ENCODE results near the gene ARHGEF40.

Gene ARHGEF40

GRCh38 chr14:21070083-21070609, at the start of gene ARHGEF40:
ARHGEF40 (plus strand) TSS chr14:21070304; CDS start chr14:21070397, 93 bp downstream.
- Histone ChIP-seq H3K27me3 (ENCODE audit: low read depth) (peaks cover 10% of the 10 kb centered on the region), H3K4me1 (peaks cover 5% of the 10 kb centered on the region), H3K36me3 (replicated peaks) (no peaks in the 10 kb centered on the region; the same call in 1 of the 2 replicates), H3K9me3 (no peaks in the 10 kb centered on the region), H3K4me3 (peak within 1 kb of the TSS; percentile 53)
- peak; percentile 33 to 71 for DNase-seq (ENCODE audit: low spot score in 2 of 2)
- in situ Hi-C loops (cut with MboI; ENCODE audit: low sequenced_read_pairs): no loop called here

- DNase-seq (ENCODE audit: low spot score in 2 of 2): no peak
- Histone ChIP-seq H3K4me3 (no peak overlapping the region), H3K9me3 (no peaks in the 10 kb centered on the region), H3K4me1 (peaks cover 5% of the 10 kb centered on the region), H3K36me3 (replicated peaks) (no peaks in the 10 kb centered on the region; the same call in 1 of the 2 replicates), H3K27me3 (ENCODE audit: low read depth) (no peaks in the 10 kb centered on the region)
- in situ Hi-C loops (cut with MboI; ENCODE audit: low sequenced_read_pairs): loop anchor here (5.0 kb wide), 1 partner anchor 81 kb away; the partner anchor contains the start of gene TMEM253
These were observed 49.0 kb upstream of the ARHGEF40 start for GRCh38 chr14:21020977-21021545.

GRCh38 chr14:21022686-21023085, 47.4 kb upstream of the ARHGEF40 start:
- Histone ChIP-seq H3K4me1 (peaks cover 5% of the 10 kb centered on the region), H3K4me3 (no peak overlapping the region), H3K36me3 (replicated peaks) (no peaks in the 10 kb centered on the region; the same call in 1 of the 2 replicates), H3K27me3 (ENCODE audit: low read depth) (no peaks in the 10 kb centered on the region), H3K9me3 (no peaks in the 10 kb centered on the region)
- in situ Hi-C loops (cut with MboI; ENCODE audit: low sequenced_read_pairs): loop anchor here (5.0 kb wide), 1 partner anchor 80 kb away; the partner anchor contains the start of gene TMEM253
- DNase-seq (ENCODE audit: low spot score in 2 of 2): no peak

- H3K36me3 ChIP-seq (replicated peaks): no peaks in the 10 kb centered on the region; the same call in 1 of the 2 replicates
- no peaks in the 10 kb centered on the region for H3K27me3 ChIP-seq (ENCODE audit: low read depth)
- no peak for DNase-seq (ENCODE audit: low spot score in 2 of 2)
- peaks cover 5% of the 10 kb centered on the region for H3K4me1 ChIP-seq
- in situ Hi-C loops (cut with MboI; ENCODE audit: low sequenced_read_pairs): loop anchor here (5.0 kb wide), 1 partner anchor 79 kb away; the partner anchor contains the start of gene TMEM253
- no peak overlapping the region for H3K4me3 ChIP-seq
- no peaks in the 10 kb centered on the region for H3K9me3 ChIP-seq
These were observed 46.9 kb upstream of the ARHGEF40 start for GRCh38 chr14:21023174-21023573.

GRCh38 chr14:21023817-21024584, 46.1 kb upstream of the ARHGEF40 start:
- in situ Hi-C loops (cut with MboI; ENCODE audit: low sequenced_read_pairs): loop anchor here (5.0 kb wide), 1 partner anchor 78 kb away; the partner anchor contains the start of gene TMEM253
- H3K27me3 ChIP-seq (ENCODE audit: low read depth): no peaks in the 10 kb centered on the region
- peaks cover 5% of the 10 kb centered on the region for H3K4me1 ChIP-seq
- no peaks in the 10 kb centered on the region; the same call in 1 of the 2 replicates for H3K36me3 ChIP-seq (replicated peaks)
- DNase-seq (ENCODE audit: low spot score in 2 of 2): peak in 1 of 2 experiments; percentile 20
- H3K9me3 ChIP-seq: no peaks in the 10 kb centered on the region
- peak overlapping the region; percentile 68 for H3K4me3 ChIP-seq

GRCh38 chr14:21024585-21025370, 45.3 kb upstream of the ARHGEF40 start, which contains the start of gene NDRG2:
NDRG2 (minus strand) TSS chr14:21025061; CDS start chr14:21023315, 1,746 bp downstream.
- in situ Hi-C loops (cut with MboI; ENCODE audit: low sequenced_read_pairs): loop anchor here (5.0 kb wide), 1 partner anchor 78 kb away; the partner anchor contains the start of gene TMEM253
- peak within 1 kb of the TSS; percentile 68 for H3K4me3 ChIP-seq
- no peaks in the 10 kb centered on the region; the same call in 1 of the 2 replicates for H3K36me3 ChIP-seq (replicated peaks)
- H3K9me3 ChIP-seq: no peaks in the 10 kb centered on the region
- peak; percentile 75 to 94 for DNase-seq (ENCODE audit: low spot score in 2 of 2)
- peaks cover 5% of the 10 kb centered on the region for H3K4me1 ChIP-seq
- H3K27me3 ChIP-seq (ENCODE audit: low read depth): no peaks in the 10 kb centered on the region

- no peaks in the 10 kb centered on the region; the same call in 1 of the 2 replicates for H3K36me3 ChIP-seq (replicated peaks)
- no peaks in the 10 kb centered on the region for H3K9me3 ChIP-seq
- peaks cover 5% of the 10 kb centered on the region for H3K4me1 ChIP-seq
- H3K27me3 ChIP-seq (ENCODE audit: low read depth): no peaks in the 10 kb centered on the region
- peak overlapping the region; percentile 68 for H3K4me3 ChIP-seq
- in situ Hi-C loops (cut with MboI; ENCODE audit: low sequenced_read_pairs): no loop called here
- no peak for DNase-seq (ENCODE audit: low spot score in 2 of 2)
These were observed 44.5 kb upstream of the ARHGEF40 start for GRCh38 chr14:21025371-21026273.

- Histone ChIP-seq H3K27me3 (ENCODE audit: low read depth) (no peaks in the 10 kb centered on the region), H3K4me3 (no peak overlapping the region)
- no peak for DNase-seq (ENCODE audit: low spot score in 2 of 2)
These were observed 43.7 kb upstream of the ARHGEF40 start for GRCh38 chr14:21026274-21026987.

GRCh38 chr14:21026988-21027315, 43.2 kb upstream of the ARHGEF40 start:
- in situ Hi-C loops (cut with MboI; ENCODE audit: low sequenced_read_pairs): no loop called here
- DNase-seq (ENCODE audit: low spot score in 2 of 2): no peak
- H3K4me3 ChIP-seq: no peak overlapping the region
- H3K27me3 ChIP-seq (ENCODE audit: low read depth): no peaks in the 10 kb centered on the region
- H3K36me3 ChIP-seq (replicated peaks): no peaks in the 10 kb centered on the region
- no peaks in the 10 kb centered on the region for H3K9me3 ChIP-seq
- H3K4me1 ChIP-seq: peaks cover 5% of the 10 kb centered on the region

More at GRCh38 chr14:21026274-21026987, 43.7 kb upstream of the ARHGEF40 start:
- H3K9me3 ChIP-seq: no peaks in the 10 kb centered on the region
- peaks cover 5% of the 10 kb centered on the region for H3K4me1 ChIP-seq
- H3K36me3 ChIP-seq (replicated peaks): no peaks in the 10 kb centered on the region; the same call in 1 of the 2 replicates
- in situ Hi-C loops (cut with MboI; ENCODE audit: low sequenced_read_pairs): no loop called here

GRCh38 chr14:21029917-21030316, 40.2 kb upstream of the ARHGEF40 start, which contains the start of gene TPPP2:
TPPP2 (plus strand) TSS chr14:21030217; CDS start chr14:21030582, 365 bp downstream.
- DNase-seq (ENCODE audit: low spot score in 2 of 2): no peak
- H3K4me3 ChIP-seq: no peak within 1 kb of the TSS
- no peaks in the 10 kb centered on the region for H3K27me3 ChIP-seq (ENCODE audit: low read depth)
- in situ Hi-C loops (cut with MboI; ENCODE audit: low sequenced_read_pairs): no loop called here
- no peaks in the 10 kb centered on the region for H3K36me3 ChIP-seq (replicated peaks)
- no peaks in the 10 kb centered on the region for H3K4me1 ChIP-seq
- no peaks in the 10 kb centered on the region for H3K9me3 ChIP-seq

GRCh38 chr14:21030531-21030930, 39.6 kb upstream of the ARHGEF40 start:
- Histone ChIP-seq H3K4me1 (no peaks in the 10 kb centered on the region), H3K36me3 (replicated peaks) (no peaks in the 10 kb centered on the region), H3K4me3 (no peak overlapping the region), H3K27me3 (ENCODE audit: low read depth) (no peaks in the 10 kb centered on the region), H3K9me3 (no peaks in the 10 kb centered on the region)
- no peak for DNase-seq (ENCODE audit: low spot score in 2 of 2)
- in situ Hi-C loops (cut with MboI; ENCODE audit: low sequenced_read_pairs): no loop called here

All from HAP-1 (cell line).